HS-5 (cell line): ENCODE measurements around the gene AAMP.
A peak's percentile ranks its signal among the peaks of the same experiment; 100 is the strongest.

Experiments
- DNase-seq: peaks from one replicate; pipeline ENCODE4 v3.0.0-alpha.2; 2012; ENCODE audit warnings: low read depth

The AAMP gene

DNA sequence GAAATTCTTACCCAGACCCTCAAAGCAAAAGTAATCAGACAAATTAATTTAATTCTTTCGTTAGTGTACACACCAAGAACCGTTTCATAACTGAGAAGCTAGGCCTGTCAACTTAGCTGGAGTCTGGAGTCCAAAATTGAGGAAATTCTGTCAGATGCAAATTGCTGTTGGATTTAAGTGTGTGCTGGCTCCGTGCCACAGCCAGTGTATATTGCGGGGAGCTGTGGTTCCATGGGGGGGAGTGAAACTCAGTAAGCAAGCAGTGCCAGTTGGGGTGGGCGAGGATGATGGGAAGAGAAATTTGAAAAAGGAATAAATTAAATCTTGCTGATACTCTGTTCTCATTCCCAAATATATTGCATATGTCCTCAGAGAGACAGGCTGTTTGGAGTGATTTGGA, 48.9 kb downstream of the AAMP start:
- DNase-seq: no peak

DNA sequence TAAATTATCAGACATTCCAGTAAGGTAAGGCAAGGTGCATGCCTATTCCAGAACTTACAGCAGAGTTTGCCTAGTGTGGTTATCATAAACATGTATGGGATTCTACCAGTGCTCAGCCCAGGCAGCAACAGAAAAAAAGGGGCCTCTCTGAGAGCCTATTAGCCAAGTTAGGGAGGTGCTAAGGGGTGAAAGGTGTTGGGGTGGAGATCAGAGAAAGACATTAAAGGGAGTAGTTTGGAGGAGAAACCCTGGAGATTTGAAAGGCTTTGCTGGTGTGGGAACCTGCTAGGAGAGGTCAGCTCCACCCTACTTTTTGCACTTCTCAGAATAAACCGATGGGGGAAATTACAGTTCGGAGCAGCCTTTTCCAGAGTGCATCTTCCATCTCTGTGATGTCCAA, 50.0 kb downstream of the AAMP start:
- DNase-seq: no peak

DNA sequence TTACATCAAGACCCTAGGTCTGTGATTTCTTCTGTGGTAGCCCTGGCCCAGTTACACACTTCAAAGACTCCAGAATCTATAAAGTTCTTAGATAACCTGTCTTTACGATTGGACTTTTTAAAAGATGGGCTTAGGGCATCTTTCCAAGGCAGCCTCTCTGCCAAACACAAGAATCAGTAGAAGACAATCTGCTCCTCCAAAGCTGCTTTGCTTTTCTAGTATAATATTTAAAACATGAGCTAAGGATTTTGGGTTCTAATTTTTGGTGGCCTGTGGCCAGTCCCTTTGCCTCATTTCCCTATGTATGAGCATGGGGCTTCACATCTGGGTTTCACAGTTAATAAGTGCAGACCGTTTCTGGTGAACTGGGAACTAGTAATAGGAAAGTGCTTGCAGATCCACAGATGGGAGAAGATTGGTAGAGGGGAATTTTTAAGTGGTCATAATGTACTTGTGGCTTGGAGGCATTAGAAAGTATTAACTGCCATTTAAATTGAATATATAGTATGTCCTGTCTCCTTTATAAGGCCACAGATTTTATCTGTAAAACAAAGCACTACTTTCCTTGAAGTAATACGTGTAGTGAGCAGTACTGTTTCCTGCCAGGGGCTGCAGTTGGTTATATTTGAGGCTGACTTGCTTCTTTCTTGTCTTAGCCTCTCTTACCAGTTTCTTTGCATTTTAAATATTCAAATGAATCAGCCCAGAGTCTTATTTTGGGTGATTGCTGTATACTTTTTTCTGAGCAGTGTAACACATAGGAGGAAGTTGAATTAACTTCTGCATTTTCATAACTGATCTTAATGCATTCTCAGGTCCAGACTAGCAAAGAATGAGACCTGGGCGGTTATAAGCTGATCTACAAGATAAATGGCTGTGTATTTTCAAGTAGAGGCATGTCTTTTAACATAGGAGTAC, 51.4 kb downstream of the AAMP start:
- DNase-seq: no peak

DNA sequence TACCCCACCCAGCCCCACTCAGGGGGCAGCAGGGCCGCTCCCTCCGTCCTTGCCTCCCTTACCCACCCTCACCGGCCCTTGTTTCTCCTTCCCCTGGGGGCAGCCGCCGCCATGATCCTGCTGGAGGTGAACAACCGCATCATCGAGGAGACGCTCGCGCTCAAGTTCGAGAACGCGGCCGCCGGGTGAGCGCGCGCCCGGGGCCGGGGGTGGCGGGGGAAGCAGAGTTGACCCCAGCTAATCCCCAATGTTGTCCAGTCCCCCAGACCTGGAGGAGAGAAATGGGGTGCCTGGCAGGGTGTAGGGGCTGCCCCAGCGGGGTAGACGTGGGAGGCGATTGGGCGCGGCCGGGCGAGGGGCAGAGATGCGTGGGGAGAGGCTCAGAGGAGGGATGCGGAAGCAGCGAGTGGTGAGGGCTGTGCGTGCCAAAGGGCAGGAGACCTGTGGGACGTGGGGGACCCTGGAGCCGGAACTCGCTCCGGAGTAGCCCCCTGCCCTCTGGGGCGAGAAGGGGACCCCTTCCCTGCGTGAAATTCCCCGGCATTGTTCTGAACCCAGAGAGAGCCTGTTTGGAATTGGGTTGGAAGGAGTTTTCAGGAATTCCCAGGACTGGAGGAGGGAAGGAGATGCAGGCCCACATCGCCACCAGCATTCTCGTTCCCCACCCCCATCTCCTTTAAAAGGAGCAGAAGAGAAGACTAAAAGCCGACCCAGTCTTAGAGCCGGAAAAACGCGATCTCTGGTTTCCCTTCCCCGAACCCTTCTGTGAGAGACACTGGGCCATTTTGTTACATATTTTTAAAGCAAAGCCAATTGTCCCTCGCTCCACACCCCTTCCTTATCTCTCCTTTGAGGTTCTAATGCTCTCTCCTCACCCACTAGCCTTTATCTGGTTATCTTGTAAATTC, 52.3 kb downstream of the AAMP start:
- DNase-seq: no peak

DNA sequence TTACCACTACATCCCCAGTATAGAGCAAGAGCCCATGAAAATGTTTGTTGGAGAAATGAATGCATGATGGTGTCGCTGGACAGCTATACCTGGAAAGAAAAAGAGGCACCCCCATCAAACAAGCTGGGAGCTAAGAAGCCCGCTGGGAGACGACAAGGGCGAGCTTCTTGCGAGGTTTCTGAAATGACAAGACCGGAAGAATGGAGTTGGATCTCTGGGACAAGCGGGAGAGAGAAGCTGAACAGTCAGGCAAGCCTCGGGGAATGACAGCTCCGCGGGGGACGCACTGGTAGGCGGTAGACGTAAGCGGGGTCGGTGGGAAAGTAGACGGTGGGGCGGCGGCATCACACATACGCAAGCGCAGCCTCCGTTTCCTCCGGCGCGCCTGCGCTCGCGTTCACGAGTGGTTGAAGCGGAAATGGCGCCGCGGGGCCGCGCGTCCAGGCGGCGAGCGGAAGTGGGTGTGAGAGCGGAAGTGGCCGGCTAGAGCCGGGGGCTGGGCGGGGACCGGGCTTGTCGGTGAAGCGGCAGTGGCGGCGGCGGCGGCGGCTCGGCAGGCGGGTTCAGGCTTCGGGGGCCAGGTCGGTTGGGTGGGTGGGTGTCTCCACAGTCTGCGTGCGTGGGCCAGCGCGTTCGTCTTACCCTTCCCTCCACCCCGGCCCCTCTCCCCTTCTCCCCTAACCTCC, 53.1 kb downstream of the AAMP start, which contains the start of gene ARPC2:
Gene ARPC2 (plus strand): TSS at position 516 of the 686 bp plus-strand sequence. CDS start 282 bp downstream, outside the sequence.
- DNase-seq: peak; percentile 75

DNA sequence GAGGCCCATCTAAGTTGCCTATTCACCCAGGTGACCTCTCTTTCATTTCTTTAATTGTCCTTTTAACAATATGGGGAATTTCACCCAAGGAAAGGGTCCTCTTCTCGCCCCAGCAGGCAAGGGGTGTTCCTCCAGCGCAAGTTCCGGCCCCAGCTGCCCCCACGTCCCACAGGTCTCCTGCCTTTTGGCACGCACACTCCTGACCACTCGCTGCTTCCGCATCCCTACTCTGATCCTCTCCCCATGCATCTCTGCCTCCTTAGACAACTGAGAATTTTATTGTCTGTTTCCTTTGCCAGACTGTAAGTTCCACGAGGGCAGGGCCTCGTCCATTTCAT, 53.6 kb downstream of the AAMP start:
- no peak for DNase-seq
